Measurements from ENCODE around the gene CCM2L.

DNA sequence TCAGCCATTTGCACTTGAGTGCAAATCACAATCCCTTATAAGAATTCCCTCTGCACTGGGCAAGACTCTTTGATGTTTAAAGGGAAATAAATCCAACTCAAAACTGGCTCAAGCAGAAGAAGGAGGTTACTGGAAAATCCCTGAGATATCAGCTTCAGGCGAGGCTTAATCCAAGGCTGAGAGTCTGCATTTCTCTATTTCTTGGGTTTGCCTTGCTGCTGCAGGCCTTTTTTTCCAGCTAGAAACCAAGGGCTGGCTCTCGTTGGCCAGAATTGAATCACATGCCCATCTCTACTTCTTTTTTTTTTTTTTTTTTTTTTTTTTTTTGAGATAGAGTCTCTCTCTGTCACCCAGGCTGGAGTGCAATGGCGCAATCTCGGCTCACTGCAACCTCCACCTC, 53.5 kb downstream of the CCM2L start:
- TF ChIP-seq, protein P1, sequence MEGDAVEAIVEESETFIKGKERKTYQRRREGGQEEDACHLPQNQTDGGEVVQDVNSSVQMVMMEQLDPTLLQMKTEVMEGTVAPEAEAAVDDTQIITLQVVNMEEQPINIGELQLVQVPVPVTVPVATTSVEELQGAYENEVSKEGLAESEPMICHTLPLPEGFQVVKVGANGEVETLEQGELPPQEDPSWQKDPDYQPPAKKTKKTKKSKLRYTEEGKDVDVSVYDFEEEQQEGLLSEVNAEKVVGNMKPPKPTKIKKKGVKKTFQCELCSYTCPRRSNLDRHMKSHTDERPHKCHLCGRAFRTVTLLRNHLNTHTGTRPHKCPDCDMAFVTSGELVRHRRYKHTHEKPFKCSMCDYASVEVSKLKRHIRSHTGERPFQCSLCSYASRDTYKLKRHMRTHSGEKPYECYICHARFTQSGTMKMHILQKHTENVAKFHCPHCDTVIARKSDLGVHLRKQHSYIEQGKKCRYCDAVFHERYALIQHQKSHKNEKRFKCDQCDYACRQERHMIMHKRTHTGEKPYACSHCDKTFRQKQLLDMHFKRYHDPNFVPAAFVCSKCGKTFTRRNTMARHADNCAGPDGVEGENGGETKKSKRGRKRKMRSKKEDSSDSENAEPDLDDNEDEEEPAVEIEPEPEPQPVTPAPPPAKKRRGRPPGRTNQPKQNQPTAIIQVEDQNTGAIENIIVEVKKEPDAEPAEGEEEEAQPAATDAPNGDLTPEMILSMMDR (IDR thresholded peaks at IDR 0.05) = no peak
- TF ChIP-seq EZH2phosphoT487 (IDR thresholded peaks at IDR 0.05) = no peak
